HEK293 (cell line): Measurements from ENCODE around the gene MARK4.

ENCODE experiments used
- CTCF ChIA-PET: fragments of 350-600 bp; formaldehyde crosslinking; extraction: SDS; loops from one replicate; lab custom pipeline; 2021; ENCODE audit warnings: antibody characterized with exemption; lab: Yijun Ruan, JAX
- POLR2A ChIA-PET: fragments of 300-600 bp; formaldehyde crosslinking; extraction: SDS; loops from one replicate; lab custom pipeline; 2020; ENCODE audit warnings: antibody characterized with exemption, inconsistent platforms; lab: Yijun Ruan, JAX
- H3K27ac ChIP-seq: fragments of 200-500 bp; sonication (Bioruptor generic); 2 replicates; pipeline ENCODE4 v1.5.1; 2014; ENCODE audit warnings: low read depth, low read length, control low read depth, inconsistent platforms; ENCODE audit errors: extremely low read depth
- H3K36me3 ChIP-seq, 2 experiments: fragments of 200-500 bp in 1 of 2; sonication (Bioruptor generic) in 1 of 2; 1 replicate in 1 of 2; 2 replicates in 1 of 2; pipeline ENCODE4 v1.5.1; 2014 to 2017; ENCODE audit warnings: inconsistent platforms in 2 of 2, low read length in 2 of 2; ENCODE audit not compliant: control insufficient read depth in 2 of 2, insufficient read depth in 1 of 2
- H3K4me1 ChIP-seq: fragments of 200-500 bp; sonication (Bioruptor generic); 2 replicates; pipeline ENCODE4 v1.5.1; 2014; ENCODE audit warnings: mild to moderate bottlenecking, low read length, inconsistent platforms; ENCODE audit not compliant: control insufficient read depth, insufficient read depth
- H3K4me3 ChIP-seq: 2 replicates; pipeline ENCODE4 v1.5.1; 2011; ENCODE audit warnings: low read depth, mild to moderate bottlenecking, control low read depth, low read length, moderate library complexity
- H3K9me3 ChIP-seq: fragments of 200-500 bp; sonication (Bioruptor generic); 2 replicates; pipeline ENCODE4 v1.5.1; 2014; ENCODE audit warnings: low read depth, low read length, inconsistent platforms; ENCODE audit not compliant: control insufficient read depth, insufficient read depth
- BCL11B ChIP-seq: fragments of 450-650 bp; formaldehyde crosslinking; IDR thresholded peaks from 2 replicates; pipeline ENCODE4 v1.5.1; 2016; ENCODE audit warnings: low read depth, missing biosample characterization, missing genetic modification characterization
- ZNF2 ChIP-seq: fragments of 450-650 bp; formaldehyde crosslinking; IDR thresholded peaks from 2 replicates; pipeline ENCODE4 v1.5.1; 2016; ENCODE audit warnings: missing biosample characterization, missing genetic modification characterization
- ZNF24 ChIP-seq: fragments of 450-650 bp; formaldehyde crosslinking; IDR thresholded peaks from 2 replicates; pipeline ENCODE4 v1.5.1; 2016; ENCODE audit warnings: missing biosample characterization, missing genetic modification characterization
- ZNF274 ChIP-seq, 2 experiments: fragments of 200-500 bp in 1 of 2; fragments of 450-650 bp in 1 of 2; sonication (Bioruptor generic) in 1 of 2; formaldehyde crosslinking in 1 of 2; IDR thresholded peaks; 2 replicates each; pipeline versions ENCODE4 v1.5.1 to v1.6.1; 2014 to 2016; ENCODE audit warnings: borderline replicate concordance in 1 of 2, inconsistent platforms in 1 of 2, low read length in 1 of 2, missing biosample characterization in 1 of 2, missing genetic modification characterization in 1 of 2
- ZNF324 ChIP-seq: fragments of 450-650 bp; formaldehyde crosslinking; IDR thresholded peaks from 2 replicates; pipeline ENCODE4 v1.5.1; 2016; ENCODE audit warnings: missing biosample characterization, missing genetic modification characterization
- ZNF366 ChIP-seq: fragments of 450-650 bp; formaldehyde crosslinking; conservative IDR thresholded peaks from 2 replicates; pipeline ENCODE4 v1.5.1; 2016; ENCODE audit warnings: missing biosample characterization, missing genetic modification characterization
- ZNF426 ChIP-seq: fragments of 450-650 bp; formaldehyde crosslinking; IDR thresholded peaks from 2 replicates; pipeline ENCODE4 v1.5.1; 2017; ENCODE audit warnings: missing biosample characterization, missing genetic modification characterization, mild to moderate bottlenecking, inconsistent platforms, moderate library complexity
- ZNF660 ChIP-seq: fragments of 450-650 bp; IDR thresholded peaks from 2 replicates; pipeline ENCODE4 v1.5.1; 2018; ENCODE audit warnings: missing biosample characterization, mild to moderate bottlenecking, missing genetic modification characterization
- ZNF837 ChIP-seq: fragments of 450-650 bp; formaldehyde crosslinking; IDR thresholded peaks from 2 replicates; pipeline ENCODE4 v1.5.1; 2016; ENCODE audit warnings: missing biosample characterization, missing genetic modification characterization
- TF ChIP-seq, protein P1 (sequence below): fragments of 450-650 bp; formaldehyde crosslinking; IDR thresholded peaks from 2 replicates; pipeline ENCODE4 v1.5.1; 2017; ENCODE audit warnings: missing biosample characterization, missing genetic modification characterization
- TF ChIP-seq, protein P2 (sequence below): fragments of 450-650 bp; formaldehyde crosslinking; IDR thresholded peaks from 2 replicates; pipeline ENCODE4 v1.5.1; 2016; ENCODE audit warnings: missing biosample characterization, missing genetic modification characterization
- TF ChIP-seq, protein P3 (sequence below): fragments of 450-650 bp; formaldehyde crosslinking; conservative IDR thresholded peaks from 2 replicates; pipeline ENCODE4 v1.5.1; 2016; ENCODE audit warnings: low read depth, missing biosample characterization, missing genetic modification characterization

Gene MARK4

DNA sequence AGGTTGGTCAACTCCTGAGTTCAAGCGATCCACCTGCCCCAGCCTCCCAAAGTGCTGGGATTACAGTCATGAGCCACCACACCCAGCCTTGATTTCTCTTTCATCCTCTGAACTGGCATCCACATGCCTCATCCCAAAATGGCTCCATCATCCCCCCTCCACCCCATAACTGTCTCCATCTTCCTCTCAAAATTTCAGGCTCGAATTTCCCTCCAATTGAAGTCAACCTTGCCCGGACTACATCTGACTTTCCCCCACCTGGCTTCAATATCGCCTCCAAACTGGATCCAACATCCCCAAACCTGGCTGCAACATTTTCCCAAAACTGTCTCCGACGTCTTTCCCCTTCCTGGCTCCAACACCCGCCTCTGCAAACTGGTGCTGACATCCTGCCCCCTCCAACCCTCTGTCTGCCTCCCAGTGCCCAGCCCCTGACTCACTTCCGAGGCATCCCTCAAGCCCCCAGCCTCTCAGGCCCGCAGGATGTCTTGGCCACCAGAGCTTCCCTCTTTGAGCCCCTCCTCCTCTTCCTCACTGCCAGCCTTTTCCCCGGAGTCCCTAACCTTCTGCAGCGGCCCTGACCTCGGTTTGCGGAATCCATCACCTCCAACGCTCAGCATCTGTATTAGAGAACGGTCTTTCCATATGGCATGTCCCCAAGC lies 6.8 kb upstream of the MARK4 start:
- Histone ChIP-seq H3K36me3 (no peaks in the 10 kb centered on the region), H3K27ac (no peak overlapping the region), H3K4me3 (no peak overlapping the region), H3K9me3 (no peaks in the 10 kb centered on the region), H3K4me1 (no peaks in the 10 kb centered on the region)
- ChIA-PET CTCF (no interaction called here), POLR2A (no interaction called here)
- TF ChIP-seq ZNF660 (no peak), ZNF274 (IDR thresholded peaks at IDR 0.05; ENCODE audit: low read length) (no peak), ZNF274 (tag by site-specific recombination; IDR thresholded peaks at IDR 0.05; ENCODE audit: borderline replicate concordance) (no peak)
- TF ChIP-seq, protein P1, sequence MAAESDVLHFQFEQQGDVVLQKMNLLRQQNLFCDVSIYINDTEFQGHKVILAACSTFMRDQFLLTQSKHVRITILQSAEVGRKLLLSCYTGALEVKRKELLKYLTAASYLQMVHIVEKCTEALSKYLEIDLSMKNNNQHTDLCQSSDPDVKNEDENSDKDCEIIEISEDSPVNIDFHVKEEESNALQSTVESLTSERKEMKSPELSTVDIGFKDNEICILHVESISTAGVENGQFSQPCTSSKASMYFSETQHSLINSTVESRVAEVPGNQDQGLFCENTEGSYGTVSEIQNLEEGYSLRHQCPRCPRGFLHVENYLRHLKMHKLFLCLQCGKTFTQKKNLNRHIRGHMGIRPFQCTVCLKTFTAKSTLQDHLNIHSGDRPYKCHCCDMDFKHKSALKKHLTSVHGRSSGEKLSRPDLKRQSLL (tag by site-specific recombination) = peak; percentile 97

DNA sequence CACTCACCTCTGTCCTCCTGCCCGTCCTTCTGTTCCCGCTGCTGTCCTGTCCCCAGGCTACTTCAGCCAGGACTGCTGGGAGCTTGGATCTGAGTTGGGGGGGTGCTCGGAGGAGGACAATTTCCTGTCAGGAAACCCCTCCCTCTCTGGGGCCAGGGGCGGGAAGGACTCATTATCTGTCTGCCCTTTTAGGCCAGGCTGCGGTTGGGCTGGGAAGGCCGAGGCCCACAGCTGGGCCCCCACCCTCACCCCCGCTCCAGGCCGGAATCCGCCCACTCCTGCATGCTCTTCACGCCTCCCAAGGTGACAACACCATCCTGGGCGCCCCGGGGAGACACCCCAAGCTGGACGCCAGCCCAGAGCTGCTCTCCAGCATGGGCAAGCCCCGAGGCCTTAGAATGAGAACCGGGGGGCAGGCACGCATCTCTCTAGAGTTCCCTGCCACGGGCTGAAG lies 5.7 kb upstream of the MARK4 start, which contains the start of gene EXOC3L2:
TSS of gene EXOC3L2 (minus strand) at position 74 of the 454 bp plus-strand sequence. CDS start 6,362 bp downstream, outside the sequence.
- Histone ChIP-seq H3K36me3 (no peaks in the 10 kb centered on the region), H3K4me3 (no peak within 1 kb of the TSS), H3K4me1 (no peaks in the 10 kb centered on the region), H3K9me3 (no peaks in the 10 kb centered on the region), H3K27ac (no peak within 1 kb of the TSS)
- TF ChIP-seq ZNF24 (tag by site-specific recombination) = no peak
- no peak for TF ChIP-seq ZNF366
- TF ChIP-seq, protein P2, sequence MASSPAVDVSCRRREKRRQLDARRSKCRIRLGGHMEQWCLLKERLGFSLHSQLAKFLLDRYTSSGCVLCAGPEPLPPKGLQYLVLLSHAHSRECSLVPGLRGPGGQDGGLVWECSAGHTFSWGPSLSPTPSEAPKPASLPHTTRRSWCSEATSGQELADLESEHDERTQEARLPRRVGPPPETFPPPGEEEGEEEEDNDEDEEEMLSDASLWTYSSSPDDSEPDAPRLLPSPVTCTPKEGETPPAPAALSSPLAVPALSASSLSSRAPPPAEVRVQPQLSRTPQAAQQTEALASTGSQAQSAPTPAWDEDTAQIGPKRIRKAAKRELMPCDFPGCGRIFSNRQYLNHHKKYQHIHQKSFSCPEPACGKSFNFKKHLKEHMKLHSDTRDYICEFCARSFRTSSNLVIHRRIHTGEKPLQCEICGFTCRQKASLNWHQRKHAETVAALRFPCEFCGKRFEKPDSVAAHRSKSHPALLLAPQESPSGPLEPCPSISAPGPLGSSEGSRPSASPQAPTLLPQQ = no peak
- CTCF ChIA-PET = interaction anchor here (0.5 to 0.6 kb wide), 2 partner anchors 145 to 167 kb away, joined by 3 to 4 read pairs; no protein-coding TSS in a partner anchor
- POLR2A ChIA-PET = interaction anchor here (1.5 kb wide), 1 partner anchor 291 kb away, joined by 3 read pairs; no protein-coding TSS in a partner anchor

DNA sequence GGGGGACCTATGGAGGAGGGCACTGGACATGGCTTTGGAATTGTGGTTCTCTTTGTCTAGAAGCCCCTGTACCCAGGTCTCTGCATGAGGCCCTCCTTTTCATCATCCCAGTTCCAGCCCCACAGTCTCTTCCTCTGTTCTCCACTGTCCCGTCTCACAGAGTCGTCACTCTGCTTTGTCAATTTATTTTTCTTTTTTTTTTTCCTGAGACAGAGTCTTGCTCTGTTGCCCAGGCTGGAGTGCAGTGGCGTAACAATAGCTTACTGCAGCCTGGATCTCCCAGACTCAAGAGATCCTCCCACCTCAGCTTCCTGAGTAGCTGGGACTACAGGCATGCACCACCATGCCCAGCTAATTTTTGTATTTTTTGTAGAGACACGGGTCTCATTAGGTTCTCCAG lies 5.2 kb upstream of the MARK4 start:
- Histone ChIP-seq H3K4me1 (no peaks in the 10 kb centered on the region), H3K4me3 (no peak overlapping the region), H3K27ac (no peak overlapping the region), H3K9me3 (no peaks in the 10 kb centered on the region), H3K36me3 (no peaks in the 10 kb centered on the region)
- POLR2A ChIA-PET = interaction anchor here (1.5 kb wide), 1 partner anchor 291 kb away, joined by 3 read pairs; no protein-coding TSS in a partner anchor
- CTCF ChIA-PET = interaction anchor here (0.5 to 1.5 kb wide), 3 partner anchors 17 to 181 kb away, joined by 3 to 4 read pairs (median 3); no protein-coding TSS in a partner anchor
- TF ChIP-seq BCL11B (tag by site-specific recombination) (no peak), ZNF2 (tag by site-specific recombination) (no peak), ZNF324 (tag by site-specific recombination) (no peak), ZNF837 (tag by site-specific recombination) (no peak), ZNF426 (tag by site-specific recombination) (no peak)
- TF ChIP-seq, protein P3, sequence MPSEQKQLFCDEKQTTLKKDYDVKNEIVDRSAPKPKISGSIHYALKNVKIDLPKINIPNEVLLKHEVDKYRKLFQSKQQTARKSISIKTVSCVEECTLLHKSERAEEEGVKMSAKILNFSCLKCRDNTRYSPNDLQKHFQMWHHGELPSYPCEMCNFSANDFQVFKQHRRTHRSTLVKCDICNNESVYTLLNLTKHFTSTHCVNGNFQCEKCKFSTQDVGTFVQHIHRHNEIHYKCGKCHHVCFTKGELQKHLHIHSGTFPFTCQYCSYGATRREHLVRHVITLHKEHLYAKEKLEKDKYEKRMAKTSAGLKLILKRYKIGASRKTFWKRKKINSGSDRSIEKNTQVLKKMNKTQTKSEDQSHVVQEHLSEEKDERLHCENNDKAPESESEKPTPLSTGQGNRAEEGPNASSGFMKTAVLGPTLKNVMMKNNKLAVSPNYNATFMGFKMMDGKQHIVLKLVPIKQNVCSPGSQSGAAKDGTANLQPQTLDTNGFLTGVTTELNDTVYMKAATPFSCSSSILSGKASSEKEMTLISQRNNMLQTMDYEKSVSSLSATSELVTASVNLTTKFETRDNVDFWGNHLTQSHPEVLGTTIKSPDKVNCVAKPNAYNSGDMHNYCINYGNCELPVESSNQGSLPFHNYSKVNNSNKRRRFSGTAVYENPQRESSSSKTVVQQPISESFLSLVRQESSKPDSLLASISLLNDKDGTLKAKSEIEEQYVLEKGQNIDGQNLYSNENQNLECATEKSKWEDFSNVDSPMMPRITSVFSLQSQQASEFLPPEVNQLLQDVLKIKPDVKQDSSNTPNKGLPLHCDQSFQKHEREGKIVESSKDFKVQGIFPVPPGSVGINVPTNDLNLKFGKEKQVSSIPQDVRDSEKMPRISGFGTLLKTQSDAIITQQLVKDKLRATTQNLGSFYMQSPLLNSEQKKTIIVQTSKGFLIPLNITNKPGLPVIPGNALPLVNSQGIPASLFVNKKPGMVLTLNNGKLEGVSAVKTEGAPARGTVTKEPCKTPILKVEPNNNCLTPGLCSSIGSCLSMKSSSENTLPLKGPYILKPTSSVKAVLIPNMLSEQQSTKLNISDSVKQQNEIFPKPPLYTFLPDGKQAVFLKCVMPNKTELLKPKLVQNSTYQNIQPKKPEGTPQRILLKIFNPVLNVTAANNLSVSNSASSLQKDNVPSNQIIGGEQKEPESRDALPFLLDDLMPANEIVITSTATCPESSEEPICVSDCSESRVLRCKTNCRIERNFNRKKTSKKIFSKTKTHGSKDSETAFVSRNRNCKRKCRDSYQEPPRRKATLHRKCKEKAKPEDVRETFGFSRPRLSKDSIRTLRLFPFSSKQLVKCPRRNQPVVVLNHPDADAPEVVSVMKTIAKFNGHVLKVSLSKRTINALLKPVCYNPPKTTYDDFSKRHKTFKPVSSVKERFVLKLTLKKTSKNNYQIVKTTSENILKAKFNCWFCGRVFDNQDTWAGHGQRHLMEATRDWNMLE (tag by site-specific recombination) = no peak
